ENCODE data around the gene SACM1L. TPM values are rescaled to one million over a fixed set of nuclear protein-coding genes. Genes with fewer than 3 reads are reported as not detected.

SACM1L gene
- total and polyA plus RNA-seq, 2 of the 8 experiments (the other 6 are each of a cell fraction or from before 2014, with no cell fraction given), result 20.1 to 61.0 TPM

DNA sequence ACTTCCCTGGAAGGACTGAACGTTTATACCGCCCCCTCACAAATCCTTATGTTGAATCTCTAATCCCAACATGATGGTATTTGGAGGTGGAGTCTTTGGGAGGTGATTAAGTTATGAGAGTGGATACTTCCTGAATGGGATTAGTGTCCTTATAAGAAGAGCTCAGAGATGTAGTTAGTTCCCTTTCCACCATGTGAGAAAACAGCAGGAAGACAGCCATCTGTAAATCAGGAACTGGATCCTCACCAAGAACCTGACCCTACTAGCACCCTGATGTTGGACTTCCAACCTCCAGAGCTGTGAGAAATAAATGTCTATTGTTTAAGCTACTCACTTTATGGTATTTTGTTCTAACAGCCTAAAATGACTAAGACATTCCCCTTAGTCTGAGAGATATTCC lies 33.3 kb upstream of the SACM1L start:
- CTCF ChIA-PET (ENCODE audit: partially characterized antibody), result interaction anchor here (0.7 to 6.6 kb wide), 38 partner anchors 10 to 625 kb away, joined by 3 to 75 read pairs (median 6); partner anchors contain the start of gene LIMD1
- POLR2A ChIA-PET (ENCODE audit: partially characterized antibody), result interaction anchor here (0.7 to 1.5 kb wide), 5 partner anchors 11 to 146 kb away, joined by 3 read pairs; partner anchors contain the start of gene SACM1L
- Histone ChIP-seq H3K4ac (replicated peaks; ENCODE audit: insufficient read length, low read depth, low read length) (no peak overlapping the region), H3K27me3 (replicated peaks in 1 of 4; ENCODE audit: control insufficient read depth in 3 of 4, extremely low read depth in 1 of 4, insufficient read depth in 3 of 4, low read length in 3 of 4) (no peaks in the 10 kb centered on the region), H4K91ac (replicated peaks; ENCODE audit: insufficient read length, low read length) (no peak overlapping the region), H4K8ac (ENCODE audit: extremely low read depth, insufficient read depth, low read length) (no peak overlapping the region), H2BK120ac (replicated peaks; ENCODE audit: low read depth, low read length) (no peak overlapping the region), H3K18ac (ENCODE audit: extremely low read depth, low read length) (no peak overlapping the region), H3K4me3 (ENCODE audit: extremely low read depth in 1 of 4, insufficient read depth in 2 of 4, low read depth in 3 of 4, low read length in 4 of 4) (no peak overlapping the region), H2BK20ac (ENCODE audit: low read length) (no peak overlapping the region), H3K14ac (ENCODE audit: insufficient read length) (no peak overlapping the region), H3K56ac (replicated peaks; ENCODE audit: insufficient read length, low read depth, low read length) (no peak overlapping the region), H3K4me2 (ENCODE audit: insufficient read depth in 1 of 2, low read depth in 2 of 2, low read length in 2 of 2) (no peak overlapping the region), H2BK15ac (ENCODE audit: low read length) (no peak overlapping the region), H3K9me3 (ENCODE audit: insufficient read depth in 2 of 2, low read depth in 1 of 2, low read length in 1 of 2) (peaks cover 0 to 2% of the 10 kb centered on the region in 2 experiments; a peak in 1 of 4 replicates), H2BK5ac (ENCODE audit: low read depth, low read length) (no peak overlapping the region), H3K23me2 (ENCODE audit: low read depth, low read length) (no peaks in the 10 kb centered on the region), H3K23ac (ENCODE audit: insufficient read length) (no peak overlapping the region), H3K79me2 (ENCODE audit: control insufficient read depth in 1 of 2, insufficient read depth in 2 of 2, low read length in 2 of 2) (0 out of 4 replicates have a peak, but pooled peaks cover 0 to 6% of the 10 kb centered on the region in 2 experiments), H2BK12ac (ENCODE audit: low read depth, low read length) (no peak overlapping the region), H3K79me1 (ENCODE audit: low read depth, low read length) (no peaks in the 10 kb centered on the region), H3K27ac (ENCODE audit: low read depth, low read length) (no peak overlapping the region), H2AFZ (ENCODE audit: low read length) (no peak overlapping the region), H4K5ac (ENCODE audit: insufficient read length, low read depth, low read length) (no peak overlapping the region), H3K9ac (replicated peaks in 1 of 4; ENCODE audit: extremely low read depth in 1 of 4, low read depth in 3 of 4, low read length in 3 of 4) (no peak overlapping the region), H3K4me1 (replicated peaks in 1 of 4; ENCODE audit: control insufficient read depth in 3 of 4, insufficient read depth in 4 of 4, low read length in 3 of 4) (no peaks in the 10 kb centered on the region), H2AK5ac (ENCODE audit: low read depth, low read length) (no peak overlapping the region), H3K36me3 (ENCODE audit: control insufficient read depth in 2 of 4, insufficient read depth in 4 of 4, low read length in 3 of 4) (peaks cover 0 to 3% (median 0%) of the 10 kb centered on the region in 4 experiments; a peak in 2 of 8 replicates), H4K20me1 (replicated peaks in 1 of 2; ENCODE audit: control insufficient read depth in 1 of 2, insufficient read depth in 2 of 2, low read length in 2 of 2) (peaks cover 0 to 1% of the 10 kb centered on the region in 2 experiments)
- no peak for DNase-seq (ENCODE audit: low read depth in 1 of 2, low spot score in 2 of 2)
- no peak for FAIRE-seq
- WGBS, 2 experiments (ENCODE audit: extremely low coverage in 1 of 2, insufficient coverage in 1 of 2, insufficient read length in 1 of 2, insufficient replicate concordance in 2 of 2, low coverage in 1 of 2, low lambda C conversion rate in 2 of 2, missing lambda C conversion rate in 1 of 2), result 90% methylated on average over 2 of the region's 2 CpGs; no CpG with 5 or more reads in 1 of the 2 experiments
- TF ChIP-seq TCF12 (IDR thresholded peaks at IDR 0.05; ENCODE audit: low read depth, low read length) (no peak), SIN3A (conservative IDR thresholded peaks at IDR 0.05 in 1 of 2, IDR thresholded peaks at IDR 0.05 in 1 of 2; ENCODE audit: low read depth in 1 of 2, low read length in 2 of 2) (no peak), JUN (IDR thresholded peaks at IDR 0.05; ENCODE audit: low read depth, low read length) (no peak), ASH2L (IDR thresholded peaks at IDR 0.05; ENCODE audit: low read length) (no peak), EP300 (IDR thresholded peaks at IDR 0.05; ENCODE audit: borderline replicate concordance in 1 of 2, low read depth in 2 of 2, low read length in 2 of 2) (no peak), CHD2 (IDR thresholded peaks at IDR 0.05; ENCODE audit: low read length) (no peak), SP1 (IDR thresholded peaks at IDR 0.05; ENCODE audit: low read depth, low read length) (no peak), RXRA (IDR thresholded peaks at IDR 0.05; ENCODE audit: insufficient read depth, low read depth, low read length) (no peak), NRF1 (IDR thresholded peaks at IDR 0.05; ENCODE audit: low read depth, low read length) (no peak), SP2 (IDR thresholded peaks at IDR 0.05; ENCODE audit: low read length) (no peak), SAP30 (IDR thresholded peaks at IDR 0.05; ENCODE audit: insufficient read depth, insufficient replicate concordance, low read length) (no peak), YY1 (IDR thresholded peaks at IDR 0.05; ENCODE audit: low read depth, low read length) (no peak)
- TF ChIP-seq, protein P1, sequence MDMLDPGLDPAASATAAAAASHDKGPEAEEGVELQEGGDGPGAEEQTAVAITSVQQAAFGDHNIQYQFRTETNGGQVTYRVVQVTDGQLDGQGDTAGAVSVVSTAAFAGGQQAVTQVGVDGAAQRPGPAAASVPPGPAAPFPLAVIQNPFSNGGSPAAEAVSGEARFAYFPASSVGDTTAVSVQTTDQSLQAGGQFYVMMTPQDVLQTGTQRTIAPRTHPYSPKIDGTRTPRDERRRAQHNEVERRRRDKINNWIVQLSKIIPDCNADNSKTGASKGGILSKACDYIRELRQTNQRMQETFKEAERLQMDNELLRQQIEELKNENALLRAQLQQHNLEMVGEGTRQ (IDR thresholded peaks at IDR 0.05; ENCODE audit: low read length), result no peak

Measured in H1 (cell line).